Coronary artery (tissue), 2 donors: Measurements from ENCODE around the gene KRIT1.

Experiments
- DNase-seq: peaks from one replicate; pipeline ENCODE4 v3.0.0-alpha.2; 2017; ENCODE audit warnings: low spot score
- H3K27ac ChIP-seq, 2 donors: fragments of 200-600 bp; sonication (generic); one replicate each; pipeline ENCODE4 v1.5.1; 2016 to 2019
- H3K4me3 ChIP-seq: fragments of 200-600 bp; sonication (generic); 2 replicates; pipeline ENCODE4 v1.5.1; 2016; ENCODE audit warnings: mild to moderate bottlenecking, moderate library complexity
- TF ChIP-seq, protein P1 (sequence below): fragments of 200-600 bp; sonication (generic); IDR thresholded peaks from one replicate; pipeline ENCODE4 v1.5.1; 2019; ENCODE audit warnings: antibody characterized with exemption

Gene KRIT1

DNA sequence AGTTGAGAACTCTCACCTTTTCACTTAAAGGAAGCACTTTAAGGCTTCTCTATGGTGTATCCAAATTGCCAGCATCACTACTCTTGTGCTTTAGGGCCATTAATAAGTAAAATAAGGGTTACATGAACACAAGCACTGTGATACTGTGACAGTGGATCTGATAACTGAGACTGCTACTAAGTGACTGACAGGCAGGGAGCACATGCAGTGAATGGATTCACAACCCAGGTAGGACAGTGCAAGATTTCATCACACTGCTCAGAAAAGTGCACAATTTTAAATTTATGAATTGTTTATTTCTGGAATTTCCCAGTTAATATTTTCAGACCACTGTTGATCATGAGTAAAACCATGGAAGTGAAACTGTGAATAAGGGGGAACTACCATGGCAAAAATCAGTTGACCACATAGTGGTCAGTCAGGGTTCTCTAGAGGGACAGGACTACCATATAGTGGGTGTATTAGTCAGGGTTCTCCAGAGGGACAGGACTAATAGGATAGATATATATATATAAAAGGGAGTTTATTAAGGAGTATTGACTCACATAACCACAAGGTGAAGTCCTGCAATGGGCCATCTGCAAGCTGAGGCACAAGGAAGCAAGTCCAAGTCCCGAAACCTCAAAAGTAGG is 90.5 kb downstream of the KRIT1 start:
- H3K4me3 ChIP-seq: no peak overlapping the region
- no peak overlapping the region for H3K27ac ChIP-seq
- TF ChIP-seq, protein P1, sequence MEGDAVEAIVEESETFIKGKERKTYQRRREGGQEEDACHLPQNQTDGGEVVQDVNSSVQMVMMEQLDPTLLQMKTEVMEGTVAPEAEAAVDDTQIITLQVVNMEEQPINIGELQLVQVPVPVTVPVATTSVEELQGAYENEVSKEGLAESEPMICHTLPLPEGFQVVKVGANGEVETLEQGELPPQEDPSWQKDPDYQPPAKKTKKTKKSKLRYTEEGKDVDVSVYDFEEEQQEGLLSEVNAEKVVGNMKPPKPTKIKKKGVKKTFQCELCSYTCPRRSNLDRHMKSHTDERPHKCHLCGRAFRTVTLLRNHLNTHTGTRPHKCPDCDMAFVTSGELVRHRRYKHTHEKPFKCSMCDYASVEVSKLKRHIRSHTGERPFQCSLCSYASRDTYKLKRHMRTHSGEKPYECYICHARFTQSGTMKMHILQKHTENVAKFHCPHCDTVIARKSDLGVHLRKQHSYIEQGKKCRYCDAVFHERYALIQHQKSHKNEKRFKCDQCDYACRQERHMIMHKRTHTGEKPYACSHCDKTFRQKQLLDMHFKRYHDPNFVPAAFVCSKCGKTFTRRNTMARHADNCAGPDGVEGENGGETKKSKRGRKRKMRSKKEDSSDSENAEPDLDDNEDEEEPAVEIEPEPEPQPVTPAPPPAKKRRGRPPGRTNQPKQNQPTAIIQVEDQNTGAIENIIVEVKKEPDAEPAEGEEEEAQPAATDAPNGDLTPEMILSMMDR: no peak
- DNase-seq: no peak

DNA sequence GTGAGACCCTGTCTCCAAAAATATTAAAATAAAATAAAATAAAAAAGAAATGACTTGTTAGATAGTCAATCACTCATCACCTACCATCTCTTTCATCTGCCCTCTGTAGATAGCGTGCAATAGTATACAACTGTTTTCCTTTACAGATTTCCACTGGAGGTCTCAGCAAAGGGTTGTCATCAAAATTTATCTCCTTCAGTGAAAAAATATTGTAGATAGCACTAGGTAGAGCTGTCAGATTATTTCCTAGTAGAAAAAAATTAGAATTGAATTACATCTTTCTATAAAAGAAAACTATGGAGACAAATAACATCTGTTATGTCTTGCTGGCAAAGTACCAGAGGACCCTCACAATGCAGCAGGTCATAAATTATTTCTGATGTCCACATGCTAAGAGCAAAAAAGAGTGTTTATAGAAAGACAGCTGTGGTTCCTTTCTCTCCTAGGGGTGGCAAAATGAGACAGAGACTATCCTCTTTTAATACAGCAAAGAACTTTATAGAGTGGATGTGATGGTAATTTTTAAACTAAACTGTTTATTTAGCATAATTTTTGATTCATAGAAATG is 95.2 kb downstream of the KRIT1 start:
- TF ChIP-seq, protein P1: no peak
- H3K27ac ChIP-seq: no peak overlapping the region
- no peak overlapping the region for H3K4me3 ChIP-seq
- no peak for DNase-seq

DNA sequence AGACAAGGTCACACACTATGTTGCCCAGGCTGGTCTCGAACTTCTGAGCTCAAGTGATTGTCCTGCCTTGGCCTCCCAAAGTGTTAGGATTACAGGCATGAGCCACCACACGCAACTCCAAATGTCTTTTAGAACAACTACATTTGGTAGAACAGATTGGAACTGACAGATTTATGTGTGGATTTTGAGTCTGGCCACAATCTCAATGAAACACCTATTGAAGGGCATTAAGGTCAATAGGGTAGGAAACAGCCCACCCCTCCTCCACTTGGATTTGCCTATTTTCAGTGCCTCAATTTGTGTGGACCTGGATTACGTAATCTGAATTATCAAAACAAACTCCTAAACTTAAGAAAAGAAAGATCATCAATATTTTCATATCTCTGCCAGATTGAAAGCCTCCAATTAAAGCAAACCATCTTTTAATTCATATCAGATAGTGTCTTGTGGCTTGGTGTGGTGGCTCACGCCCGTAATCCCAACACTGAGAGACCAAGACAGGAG is 95.9 kb downstream of the KRIT1 start:
- no peak for DNase-seq
- no peak overlapping the region for H3K27ac ChIP-seq
- no peak overlapping the region for H3K4me3 ChIP-seq
- TF ChIP-seq, protein P1: no peak
